A673 (cell line): Measurements from ENCODE around the gene LGR4. TPM values are rescaled to one million over a fixed set of nuclear protein-coding genes. Genes with fewer than 3 reads are reported as not detected.

Experiments
- BruUV-seq: library from RNA; stranded (reverse); fragments of 400-500 nt; replicated peaks from 2 replicates; lab custom pipeline; 2021; lab: Mats Ljungman, UMichigan
- CTCF ChIA-PET: fragments of 300-600 bp; sonication (Branson Sonifier 250); formaldehyde crosslinking; loops from one replicate; lab custom pipeline; 2022; ENCODE audit warnings: antibody characterized with exemption; lab: Charles Lee
- POLR2A ChIA-PET: fragments of 300-600 bp; sonication (Branson Sonifier 250); formaldehyde crosslinking; loops from one replicate; lab custom pipeline; 2022; ENCODE audit warnings: antibody characterized with exemption; ENCODE audit not compliant: low non-redundant PET; lab: Charles Lee
- DNase-seq: peaks from one replicate; pipeline ENCODE4 v3.0.0-alpha.2; 2015; ENCODE audit warnings: low spot score
- H3K27ac ChIP-seq: fragments of 200-600 bp; sonication (generic); 2 replicates; pipeline ENCODE4 v1.5.1; 2016; ENCODE audit warnings: mixed run types, low read depth, mild to moderate bottlenecking, mixed read lengths, antibody characterized with exemption, low read length; ENCODE audit not compliant: poor library complexity, severe bottlenecking
- H3K27me3 ChIP-seq: fragments of 200-600 bp; sonication (generic); replicated peaks from 2 replicates; pipeline ENCODE4 v1.6.1; 2017; ENCODE audit warnings: mixed run types, low read depth, mild to moderate bottlenecking, mixed read lengths, antibody characterized with exemption, low read length; ENCODE audit not compliant: insufficient read depth, poor library complexity
- H3K36me3 ChIP-seq: fragments of 200-600 bp; sonication (generic); 2 replicates; pipeline ENCODE4 v1.6.1; 2016; ENCODE audit warnings: mixed run types, mild to moderate bottlenecking, mixed read lengths, antibody characterized with exemption, low read length; ENCODE audit not compliant: insufficient read depth, poor library complexity, severe bottlenecking
- H3K4me1 ChIP-seq: fragments of 200-600 bp; sonication (generic); 2 replicates; pipeline ENCODE4 v1.6.1; 2017; ENCODE audit warnings: mixed run types, mild to moderate bottlenecking, mixed read lengths, antibody characterized with exemption, low read length; ENCODE audit not compliant: insufficient read depth, poor library complexity, severe bottlenecking
- H3K4me3 ChIP-seq: fragments of 200-600 bp; sonication (generic); 2 replicates; pipeline ENCODE4 v1.5.1; 2016; ENCODE audit warnings: low read depth, mixed run types, mild to moderate bottlenecking, mixed read lengths, low read length; ENCODE audit not compliant: poor library complexity, severe bottlenecking
- H3K9me3 ChIP-seq: fragments of 200-600 bp; sonication (generic); 2 replicates; pipeline ENCODE4 v1.6.1; 2016; ENCODE audit warnings: mixed run types, low read depth, mild to moderate bottlenecking, mixed read lengths, antibody characterized with exemption, low read length; ENCODE audit not compliant: poor library complexity, severe bottlenecking
- EZH2 ChIP-seq: fragments of 200-600 bp; sonication (generic); IDR thresholded peaks from 2 replicates; pipeline ENCODE4 v1.6.1; 2017; ENCODE audit warnings: borderline replicate concordance, low read depth, mild to moderate bottlenecking, mixed read lengths, antibody characterized with exemption, low read length; ENCODE audit not compliant: poor library complexity, severe bottlenecking
- intact Hi-C: fragments of 100-400 bp; cut with micrococcal nuclease; formaldehyde crosslinking; loops from one replicate; pipeline ENCODE4 v1.10.0; 2022; ENCODE audit not compliant: unreplicated experiment
- total RNA-seq: library from RNA; stranded (reverse); gene quantifications from 2 replicates; pipeline ENCODE4 v1.2.3, GENCODE V29; 2021
- TF ChIP-seq, protein P1 (sequence below): fragments of 300-800, 200-600 bp; sonication (generic); conservative IDR thresholded peaks from 2 replicates; pipeline ENCODE4 v1.5.1; 2017; ENCODE audit warnings: low read depth, mild to moderate bottlenecking, antibody characterized with exemption, low read length, moderate library complexity, mixed read lengths

The LGR4 gene
- total RNA-seq, 1 experiment from 2014 or later, result 24.7 TPM

DNA sequence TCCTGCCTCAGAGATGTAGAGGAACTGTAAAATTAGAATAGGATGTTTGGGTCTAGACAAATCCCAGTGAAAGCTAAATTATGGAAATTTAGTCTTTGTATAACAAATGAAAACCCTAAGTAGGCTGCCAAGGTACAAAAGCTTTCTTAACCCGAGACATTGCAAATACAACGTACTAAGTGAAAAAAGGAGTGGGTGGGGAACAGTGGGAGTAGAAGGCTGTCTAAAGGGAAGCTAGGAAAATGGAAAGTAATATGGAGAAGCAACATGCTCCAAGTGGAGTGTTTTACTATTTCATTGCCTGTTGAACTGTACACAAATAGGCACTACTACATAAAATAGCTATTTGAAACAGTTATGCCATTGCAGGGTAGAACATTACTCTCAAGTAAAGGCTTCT lies 40.8 kb upstream of the LGR4 start:
- DNase-seq, result no peak
- no peak overlapping the region for H3K4me3 ChIP-seq
- peaks cover 5% of the 10 kb centered on the region for H3K9me3 ChIP-seq
- H3K4me1 ChIP-seq, result no peaks in the 10 kb centered on the region
- CTCF ChIA-PET, result no interaction called here
- BruUV-seq, result no TSS peak
- H3K27me3 ChIP-seq, result peaks cover 20% of the 10 kb centered on the region
- POLR2A ChIA-PET, result no interaction called here
- H3K36me3 ChIP-seq, result no peaks in the 10 kb centered on the region
- intact Hi-C loops, result no loop called here
- H3K27ac ChIP-seq, result no peak overlapping the region
- TF ChIP-seq EZH2, result no peak
- TF ChIP-seq, protein P1, sequence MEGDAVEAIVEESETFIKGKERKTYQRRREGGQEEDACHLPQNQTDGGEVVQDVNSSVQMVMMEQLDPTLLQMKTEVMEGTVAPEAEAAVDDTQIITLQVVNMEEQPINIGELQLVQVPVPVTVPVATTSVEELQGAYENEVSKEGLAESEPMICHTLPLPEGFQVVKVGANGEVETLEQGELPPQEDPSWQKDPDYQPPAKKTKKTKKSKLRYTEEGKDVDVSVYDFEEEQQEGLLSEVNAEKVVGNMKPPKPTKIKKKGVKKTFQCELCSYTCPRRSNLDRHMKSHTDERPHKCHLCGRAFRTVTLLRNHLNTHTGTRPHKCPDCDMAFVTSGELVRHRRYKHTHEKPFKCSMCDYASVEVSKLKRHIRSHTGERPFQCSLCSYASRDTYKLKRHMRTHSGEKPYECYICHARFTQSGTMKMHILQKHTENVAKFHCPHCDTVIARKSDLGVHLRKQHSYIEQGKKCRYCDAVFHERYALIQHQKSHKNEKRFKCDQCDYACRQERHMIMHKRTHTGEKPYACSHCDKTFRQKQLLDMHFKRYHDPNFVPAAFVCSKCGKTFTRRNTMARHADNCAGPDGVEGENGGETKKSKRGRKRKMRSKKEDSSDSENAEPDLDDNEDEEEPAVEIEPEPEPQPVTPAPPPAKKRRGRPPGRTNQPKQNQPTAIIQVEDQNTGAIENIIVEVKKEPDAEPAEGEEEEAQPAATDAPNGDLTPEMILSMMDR, result no peak

DNA sequence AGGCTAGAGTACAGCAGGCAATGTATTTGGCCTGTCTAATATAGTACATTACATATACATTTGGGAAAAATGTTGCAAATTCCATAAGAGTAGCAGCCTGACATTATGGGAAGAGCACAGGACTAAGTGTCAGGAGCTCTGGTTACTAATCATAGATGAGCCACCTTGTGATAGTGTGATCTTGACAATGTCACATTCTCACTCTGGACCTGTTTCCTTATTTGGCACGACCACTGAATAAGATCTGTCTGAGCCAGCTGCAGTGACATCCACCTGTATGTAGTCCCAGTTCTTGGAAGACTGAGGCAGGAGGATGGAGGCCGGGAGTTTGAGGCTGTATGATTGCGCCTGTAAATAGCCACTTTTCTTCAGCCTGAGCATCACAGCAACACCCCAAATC lies 39.6 kb upstream of the LGR4 start:
- DNase-seq, result no peak
- no TSS peak for BruUV-seq
- intact Hi-C loops, result no loop called here
- Histone ChIP-seq H3K4me1 (peaks cover 5% of the 10 kb centered on the region), H3K36me3 (no peaks in the 10 kb centered on the region), H3K9me3 (peaks cover 5% of the 10 kb centered on the region), H3K27me3 (peaks cover 10% of the 10 kb centered on the region), H3K4me3 (no peak overlapping the region), H3K27ac (no peak overlapping the region)
- no peak for TF ChIP-seq EZH2
- TF ChIP-seq, protein P1, result no peak
- POLR2A ChIA-PET, result interaction anchor here (0.6 kb wide), 1 partner anchor 42 kb away, joined by 6 read pairs; no protein-coding TSS in a partner anchor
- CTCF ChIA-PET, result no interaction called here

DNA sequence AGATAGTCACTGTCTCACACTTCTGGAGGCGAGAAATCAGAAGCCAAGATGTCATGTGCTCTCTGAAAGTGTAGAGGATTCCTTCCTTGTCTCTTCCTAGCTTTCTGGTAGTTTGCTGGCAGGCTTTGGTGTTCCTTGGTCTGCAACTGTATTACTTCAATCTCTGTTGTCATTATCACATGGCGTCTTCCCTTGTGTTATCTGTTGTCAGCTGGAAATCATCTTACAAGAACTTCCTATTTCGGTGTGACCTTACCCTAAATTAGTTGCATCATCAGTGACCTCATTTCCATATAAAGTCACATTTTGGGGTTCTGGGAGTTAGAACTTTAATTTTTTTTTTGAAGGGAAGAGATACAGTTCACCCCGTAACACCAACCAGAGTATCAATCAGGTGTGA lies 37.3 kb upstream of the LGR4 start:
- TF ChIP-seq, protein P1, result no peak
- TF ChIP-seq EZH2, result no peak
- CTCF ChIA-PET, result no interaction called here

More for the DNA sequence above, 37.3 kb upstream of the LGR4 start:
- intact Hi-C loops, result loop anchor here (5.0 to 10.0 kb wide), 2 partner anchors 595 to 1822 kb away; partner anchors contain the start of genes KIF18A and METTL15
- H3K4me1 ChIP-seq, result peaks cover 15% of the 10 kb centered on the region
- POLR2A ChIA-PET, result no interaction called here
- no peaks in the 10 kb centered on the region for H3K36me3 ChIP-seq
- BruUV-seq, result no TSS peak
- no peak for DNase-seq
- H3K27me3 ChIP-seq, result no peaks in the 10 kb centered on the region
- H3K27ac ChIP-seq, result no peak overlapping the region
- H3K9me3 ChIP-seq, result peaks cover under 1% of the 10 kb centered on the region
- no peak overlapping the region for H3K4me3 ChIP-seq
